Muscle of leg (tissue), 11 donors: ENCODE results near the gene SLC22A12. TPM values are rescaled to one million over a fixed set of nuclear protein-coding genes. Genes with fewer than 3 reads are reported as not detected.
A peak's percentile ranks its signal among the peaks of the same experiment; 100 is the strongest.

Source experiments
- DNase-seq: peaks from one replicate; pipeline ENCODE4 v3.0.0; 2013
- H3K27ac ChIP-seq: one replicate; pipeline ENCODE4 v1.5.1; 2013; ENCODE audit warnings: mild to moderate bottlenecking, low read length, control low read depth
- H3K27me3 ChIP-seq: one replicate; pipeline ENCODE4 v1.6.1; 2013; ENCODE audit warnings: low read length; ENCODE audit not compliant: control insufficient read depth, insufficient read depth
- H3K36me3 ChIP-seq: one replicate; pipeline ENCODE4 v1.6.1; 2013; ENCODE audit warnings: low read length; ENCODE audit not compliant: control insufficient read depth, insufficient read depth
- H3K4me1 ChIP-seq: one replicate; pipeline ENCODE4 v1.6.1; 2013; ENCODE audit warnings: low read length; ENCODE audit not compliant: control insufficient read depth, insufficient read depth
- H3K4me3 ChIP-seq: one replicate; pipeline ENCODE4 v1.5.1; 2013; ENCODE audit warnings: low read length, control low read depth
- H3K9me3 ChIP-seq: replicated peaks from 2 replicates; pipeline ENCODE4 v1.6.1; 2013; ENCODE audit warnings: low read depth, low read length; ENCODE audit not compliant: control insufficient read depth
- WGBS: methylation state at CpG from one replicate; pipeline ENCODE4 v1.1.5; 2013; ENCODE audit warnings: missing lambda C conversion rate; ENCODE audit not compliant: insufficient coverage; 5-methylcytosine and 5-hydroxymethylcytosine counted together
- polyA plus RNA-seq, 8 donors: library from polyadenylated mRNA; unstranded; fragments of 120-200 nt; gene quantifications; one replicate each; pipeline versions ENCODE4 v1.2.1 to v1.2.3, GENCODE V29; 2013; ENCODE audit warnings: inconsistent platforms in 1 of 8, low replicate concordance in 1 of 8; ENCODE audit not compliant: insufficient read length in 8 of 8, insufficient read depth in 1 of 8
- total RNA-seq: library from RNA; stranded (reverse); fragments of 120-200 nt; gene quantifications from one replicate; pipeline ENCODE4 v1.2.4, GENCODE V29; 2013

Gene SLC22A12
- total and polyA plus RNA-seq, 9 donors, result not detected

DNA sequence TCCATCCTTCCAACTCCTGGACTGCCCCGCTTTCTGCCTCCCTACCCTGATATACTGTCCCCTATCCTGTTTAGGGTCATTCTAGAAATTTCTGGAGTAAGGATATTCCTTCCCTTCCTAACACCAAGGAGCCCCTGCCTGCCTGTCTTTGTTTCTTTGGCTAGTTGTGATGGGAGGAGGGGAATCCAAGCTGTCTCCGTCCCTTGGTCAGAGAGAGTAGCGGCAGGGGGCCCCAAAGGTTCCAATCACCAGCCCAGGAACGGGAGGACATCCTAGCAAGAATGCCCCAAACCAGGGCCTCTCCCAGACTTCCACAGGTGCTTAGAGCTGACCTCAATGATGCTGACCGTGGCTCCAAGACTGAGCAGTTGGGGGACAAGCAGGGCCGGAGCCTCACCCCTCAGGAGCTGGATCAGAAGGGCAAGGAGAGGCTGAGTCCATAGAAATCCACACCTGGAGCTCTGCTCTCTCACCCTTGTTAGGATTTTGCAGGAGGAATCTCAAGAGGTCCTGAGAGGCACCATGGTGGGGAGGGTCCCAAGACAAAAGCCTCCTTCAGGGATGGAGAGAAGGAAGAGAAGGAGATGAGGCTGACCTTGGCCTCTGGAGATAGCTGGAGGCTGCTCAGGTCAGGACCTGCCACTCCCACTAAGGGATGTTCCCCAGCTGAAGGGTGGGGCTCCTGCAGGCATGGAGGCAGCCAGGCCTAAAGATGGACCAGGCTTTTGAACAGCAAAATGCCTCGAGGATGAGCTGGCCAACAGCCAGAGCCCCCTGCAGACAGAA lies 13.6 kb downstream of the SLC22A12 start:
- H3K27me3 ChIP-seq, result peaks cover 11% of the 10 kb centered on the region
- DNase-seq, result no peak
- 64% methylated on average over 3 of the region's 7 CpGs for WGBS

DNA sequence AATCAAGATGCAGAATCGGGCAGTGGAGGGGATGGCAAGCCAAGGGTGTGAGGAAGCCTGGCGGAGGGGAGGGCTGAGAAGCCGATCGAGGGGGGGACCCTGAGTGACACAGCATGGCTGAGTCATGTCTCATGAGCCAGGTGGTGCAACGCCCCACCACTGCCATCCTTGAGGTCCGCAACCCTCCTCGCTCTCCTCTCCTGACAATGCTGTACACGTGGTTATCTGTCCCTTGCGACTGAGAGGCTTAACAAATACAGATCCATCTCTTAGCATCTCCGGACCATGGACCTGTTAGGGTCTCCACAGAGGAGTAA lies 14.2 kb downstream of the SLC22A12 start:
- Histone ChIP-seq H3K4me3 (no peak overlapping the region), H3K36me3 (no peaks in the 10 kb centered on the region), H3K27ac (no peak overlapping the region), H3K27me3 (peaks cover 11% of the 10 kb centered on the region), H3K4me1 (peaks cover 5% of the 10 kb centered on the region), H3K9me3 (no peaks in the 10 kb centered on the region)
- 62% methylated on average over 7 of the region's 10 CpGs for WGBS
- DNase-seq, result no peak

More for the DNA sequence above, 13.6 kb downstream of the SLC22A12 start:
- H3K4me3 ChIP-seq, result no peak overlapping the region
- H3K27ac ChIP-seq, result no peak overlapping the region
- no peaks in the 10 kb centered on the region for H3K36me3 ChIP-seq
- no peaks in the 10 kb centered on the region for H3K9me3 ChIP-seq
- peaks cover 5% of the 10 kb centered on the region for H3K4me1 ChIP-seq

DNA sequence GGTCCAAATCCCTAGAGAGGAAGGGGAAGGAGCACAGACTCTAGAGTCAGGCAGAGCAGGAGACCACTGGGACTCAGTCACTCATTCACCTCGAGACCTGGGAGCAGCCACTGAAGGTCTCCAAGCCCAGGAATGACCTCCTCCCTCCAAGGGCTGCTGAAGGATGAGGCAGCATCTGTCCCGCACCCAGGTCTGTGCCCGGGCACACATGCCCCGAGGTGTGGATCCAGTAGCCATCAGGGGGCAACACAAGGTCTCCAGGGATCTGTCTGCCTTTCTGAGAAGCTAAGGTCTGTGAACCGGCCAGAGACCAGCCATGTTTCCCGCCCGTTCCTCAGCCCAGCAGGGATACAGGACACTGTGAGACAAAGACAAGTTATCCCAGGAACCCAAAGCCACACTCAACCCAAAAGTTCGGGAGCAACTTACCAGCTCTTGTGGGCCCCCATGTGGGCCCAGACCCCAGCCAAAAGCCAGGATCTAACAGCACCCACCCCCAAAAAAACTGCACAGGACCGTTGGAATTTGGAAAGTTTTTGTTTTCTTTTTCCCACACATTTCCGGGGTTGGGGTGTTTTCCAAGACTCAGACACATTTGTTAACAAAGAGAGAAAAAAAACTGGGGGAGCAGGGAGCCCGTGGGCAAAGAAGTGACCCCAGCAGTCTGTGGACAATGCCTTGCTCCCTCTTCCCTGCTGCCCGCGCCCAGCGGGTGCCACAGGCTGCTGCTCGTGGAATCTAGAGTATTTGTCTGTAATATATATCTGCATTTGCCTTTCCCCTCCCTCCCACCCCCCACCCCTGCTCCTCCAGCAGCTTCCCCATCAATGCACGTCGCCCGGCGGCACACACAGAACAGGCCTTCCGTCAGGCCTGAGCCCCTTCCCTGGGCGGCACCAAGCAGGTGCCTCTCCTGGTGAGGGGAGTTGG lies 14.9 kb downstream of the SLC22A12 start:
- no peak overlapping the region for H3K4me3 ChIP-seq
- 77% methylated on average over 8 of the region's 21 CpGs for WGBS

DNA sequence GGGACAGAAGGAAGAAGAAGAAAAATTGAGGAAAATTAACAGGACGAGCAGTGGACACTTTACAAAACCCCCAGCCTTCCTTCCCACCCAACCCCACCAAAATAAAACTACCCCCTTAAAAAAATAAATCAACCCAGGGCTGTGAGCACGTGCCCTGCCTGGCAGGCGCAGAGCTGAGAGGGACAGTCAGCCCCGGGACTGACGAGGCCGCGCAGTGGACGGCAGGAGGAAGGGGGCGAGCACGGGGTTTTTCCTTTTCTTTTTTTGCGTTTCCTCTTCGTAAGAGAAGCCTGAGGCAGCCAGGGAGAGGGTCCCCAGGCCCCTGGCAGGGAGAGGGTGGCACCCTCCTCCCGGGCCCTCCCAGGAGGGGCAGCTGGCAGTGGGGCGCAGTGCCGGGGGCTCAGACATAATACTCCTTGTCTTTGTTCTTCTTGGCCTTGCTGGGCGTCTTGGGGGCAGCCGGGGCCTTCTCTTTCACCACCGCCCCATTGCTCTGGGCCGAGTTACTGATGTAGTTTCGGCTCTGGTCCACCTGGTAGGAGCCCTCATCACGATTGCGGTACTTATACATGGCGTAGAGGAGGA lies 15.9 kb downstream of the SLC22A12 start:
- Histone ChIP-seq H3K4me3 (no peak overlapping the region), H3K9me3 (no peaks in the 10 kb centered on the region), H3K27ac (no peak overlapping the region), H3K4me1 (peaks cover 10% of the 10 kb centered on the region), H3K27me3 (peaks cover 11% of the 10 kb centered on the region), H3K36me3 (no peaks in the 10 kb centered on the region)
- WGBS, result 79% methylated on average over 12 of the region's 23 CpGs
- no peak for DNase-seq

More for the DNA sequence above, 14.9 kb downstream of the SLC22A12 start:
- no peak overlapping the region for H3K27ac ChIP-seq
- no peaks in the 10 kb centered on the region for H3K9me3 ChIP-seq
- H3K36me3 ChIP-seq, result no peaks in the 10 kb centered on the region
- peaks cover 11% of the 10 kb centered on the region for H3K27me3 ChIP-seq
- DNase-seq, result no peak
- H3K4me1 ChIP-seq, result peaks cover 5% of the 10 kb centered on the region

DNA sequence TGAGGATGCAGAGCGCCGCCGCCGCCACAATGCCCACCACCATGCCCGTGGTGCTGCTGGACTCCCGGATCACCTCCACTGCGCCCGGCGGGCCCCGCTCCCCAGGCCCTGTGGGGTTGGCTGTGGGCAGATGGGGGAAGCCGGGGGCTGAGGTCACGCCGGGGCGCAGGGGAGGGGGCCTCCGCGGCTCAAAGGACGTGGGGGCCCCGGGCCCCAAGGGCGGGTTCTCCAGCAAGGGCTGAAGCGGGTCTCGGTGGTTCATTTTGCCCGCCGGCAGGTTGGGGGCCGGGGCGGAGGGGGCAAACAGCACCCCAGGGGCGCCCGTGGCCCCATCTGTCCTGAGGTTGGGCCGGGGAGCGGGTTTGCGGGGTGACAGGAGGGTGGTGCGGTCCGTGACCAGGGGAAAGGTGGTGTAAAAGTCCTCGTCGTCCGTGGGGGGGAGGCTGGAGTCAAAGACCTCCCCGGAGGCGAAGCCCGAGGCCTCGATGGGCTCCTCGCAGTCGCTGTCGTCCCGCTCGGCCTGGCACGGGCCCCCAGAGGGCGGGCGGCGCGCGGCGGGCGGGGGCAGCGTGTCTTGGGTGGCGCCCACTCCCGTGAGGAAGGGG lies 16.5 kb downstream of the SLC22A12 start:
- 73% methylated on average over 29 of the region's 55 CpGs for WGBS
- Histone ChIP-seq H3K27ac (no peak overlapping the region), H3K27me3 (peaks cover 11% of the 10 kb centered on the region), H3K4me1 (peaks cover 10% of the 10 kb centered on the region), H3K9me3 (no peaks in the 10 kb centered on the region), H3K36me3 (no peaks in the 10 kb centered on the region), H3K4me3 (no peak overlapping the region)
- DNase-seq, result no peak

DNA sequence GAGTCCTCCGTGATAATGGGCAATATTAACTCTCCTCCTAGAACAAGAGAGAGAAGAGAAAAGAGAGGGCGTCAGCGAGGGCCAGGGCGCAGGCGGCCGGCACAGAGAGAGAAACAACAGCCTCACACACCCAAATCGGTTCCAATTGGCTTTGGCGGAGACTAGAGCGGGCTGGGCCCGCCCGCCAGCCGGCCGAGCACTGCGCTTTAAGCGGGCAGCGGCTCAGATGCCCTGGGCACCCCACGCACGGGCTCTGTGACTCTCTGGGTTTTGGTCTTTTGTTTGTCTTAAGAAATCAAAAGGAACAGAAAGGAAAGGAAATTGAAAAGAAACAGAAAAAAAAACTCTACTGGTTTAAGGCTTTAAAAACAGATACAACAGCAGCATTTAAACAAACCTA lies 17.0 kb downstream of the SLC22A12 start:
- Histone ChIP-seq H3K4me1 (peaks cover 10% of the 10 kb centered on the region), H3K27me3 (peaks cover 11% of the 10 kb centered on the region), H3K27ac (no peak overlapping the region), H3K36me3 (no peaks in the 10 kb centered on the region), H3K9me3 (no peaks in the 10 kb centered on the region), H3K4me3 (no peak overlapping the region)
- DNase-seq, result peak; percentile 69
- 41% methylated on average over 7 of the region's 18 CpGs for WGBS

DNA sequence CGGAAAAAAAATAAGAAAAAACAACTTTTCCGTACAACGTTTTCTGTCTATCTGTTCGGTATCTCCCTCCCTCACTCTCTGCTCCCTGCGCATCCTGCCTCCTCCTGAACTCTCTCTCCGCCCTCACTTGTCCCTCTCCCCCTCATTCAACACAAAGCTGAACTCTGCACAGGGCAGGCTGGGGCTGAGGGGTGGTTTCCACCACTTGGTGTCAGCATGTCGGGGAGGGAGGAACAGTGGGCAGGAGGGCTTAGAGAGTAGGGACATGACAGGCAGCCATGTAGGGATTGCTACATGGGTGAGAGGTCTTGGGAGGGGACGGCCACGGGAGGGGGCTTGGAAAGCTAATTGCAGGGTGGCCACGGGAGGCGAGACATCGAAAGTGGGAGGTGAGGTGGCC lies 17.6 kb downstream of the SLC22A12 start:
- Histone ChIP-seq H3K9me3 (no peaks in the 10 kb centered on the region), H3K4me3 (no peak overlapping the region), H3K36me3 (no peaks in the 10 kb centered on the region), H3K27ac (no peak overlapping the region), H3K4me1 (peaks cover 10% of the 10 kb centered on the region), H3K27me3 (peaks cover 11% of the 10 kb centered on the region)
- DNase-seq, result no peak
- WGBS, result 52% methylated on average over 8 of the region's 12 CpGs

DNA sequence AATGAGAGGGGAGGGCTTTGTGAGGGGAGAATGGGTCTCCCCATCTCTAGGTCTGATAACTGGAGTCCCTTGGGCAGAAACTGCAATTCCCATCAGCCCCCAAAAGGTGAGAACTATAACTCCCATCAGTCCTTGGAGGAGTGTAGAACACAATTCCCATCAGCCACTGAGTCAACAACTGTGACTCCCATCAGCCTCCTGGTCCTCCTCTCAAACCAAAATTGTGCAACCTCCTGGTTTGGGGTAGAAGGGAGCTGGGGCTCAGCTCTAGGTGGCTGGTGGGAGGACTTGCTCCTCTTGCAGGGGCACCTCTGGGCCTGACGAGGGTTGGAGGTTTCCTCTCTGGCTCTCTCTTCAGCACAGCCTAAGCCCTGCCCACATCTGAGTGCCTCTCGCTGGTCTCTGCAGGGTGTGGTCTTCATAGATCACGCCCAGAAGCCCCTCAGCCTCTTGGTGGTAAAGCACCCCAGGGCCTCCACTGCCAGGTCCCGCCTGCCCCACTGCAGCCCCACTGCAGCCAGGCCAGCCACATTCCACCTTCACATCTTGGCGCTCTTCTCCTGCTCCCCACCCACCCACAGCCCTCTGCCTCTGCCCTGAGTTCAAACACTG lies 18.5 kb downstream of the SLC22A12 start:
- H3K9me3 ChIP-seq, result no peaks in the 10 kb centered on the region
- no peak for DNase-seq
- no peak overlapping the region for H3K27ac ChIP-seq
- peaks cover 4% of the 10 kb centered on the region for H3K36me3 ChIP-seq
- no peak overlapping the region for H3K4me3 ChIP-seq
- 68% methylated on average over 5 of the region's 5 CpGs for WGBS
- peaks cover 10% of the 10 kb centered on the region for H3K4me1 ChIP-seq
- H3K27me3 ChIP-seq, result peaks cover 11% of the 10 kb centered on the region

DNA sequence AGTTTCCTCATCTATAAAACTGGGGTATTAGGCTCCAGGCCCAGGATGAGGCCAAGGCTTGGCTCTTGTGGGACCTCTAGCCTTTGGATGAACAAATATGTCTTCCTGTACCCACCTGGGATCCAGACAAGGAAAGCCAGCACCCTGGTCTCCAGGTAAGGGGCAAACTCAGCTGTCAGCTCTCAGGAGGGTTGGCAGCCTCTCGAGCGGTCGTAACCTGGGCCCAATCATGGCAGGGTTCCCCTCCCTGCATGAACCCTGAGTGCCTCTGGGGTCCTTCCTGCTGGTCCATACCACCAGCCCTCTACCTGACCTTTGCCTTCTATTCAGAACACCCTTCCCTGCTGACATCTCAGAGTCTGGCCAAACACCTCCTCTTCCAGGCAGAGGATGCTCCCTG lies 19.6 kb downstream of the SLC22A12 start:
- WGBS, result 87% methylated on average over 3 of the region's 3 CpGs
- peaks cover 10% of the 10 kb centered on the region for H3K36me3 ChIP-seq
- DNase-seq, result no peak
- H3K9me3 ChIP-seq, result no peaks in the 10 kb centered on the region
- H3K4me3 ChIP-seq, result no peak overlapping the region
- peaks cover 10% of the 10 kb centered on the region for H3K4me1 ChIP-seq
- H3K27ac ChIP-seq, result no peak overlapping the region
- H3K27me3 ChIP-seq, result peaks cover 3% of the 10 kb centered on the region
